Fibroblast of skin of right biceps (primary cell): ENCODE measurements around the gene ACBD4.
A peak's percentile ranks its signal among the peaks of the same experiment; 100 is the strongest.

Source experiments
- DNase-seq: peaks from one replicate; pipeline ENCODE4 v3.0.0-alpha.2; 2013

Gene ACBD4

GRCh38 chr17:45104907-45105624 is 30.4 kb upstream of the ACBD4 start:
- DNase-seq: no peak

GRCh38 chr17:45106096-45106495 is 29.4 kb upstream of the ACBD4 start:
- no peak for DNase-seq

GRCh38 chr17:45106582-45106981 is 28.9 kb upstream of the ACBD4 start:
- no peak for DNase-seq

- DNase-seq: no peak
Observed at GRCh38 chr17:45107293-45108010, 28.0 kb upstream of the ACBD4 start.

DNA sequence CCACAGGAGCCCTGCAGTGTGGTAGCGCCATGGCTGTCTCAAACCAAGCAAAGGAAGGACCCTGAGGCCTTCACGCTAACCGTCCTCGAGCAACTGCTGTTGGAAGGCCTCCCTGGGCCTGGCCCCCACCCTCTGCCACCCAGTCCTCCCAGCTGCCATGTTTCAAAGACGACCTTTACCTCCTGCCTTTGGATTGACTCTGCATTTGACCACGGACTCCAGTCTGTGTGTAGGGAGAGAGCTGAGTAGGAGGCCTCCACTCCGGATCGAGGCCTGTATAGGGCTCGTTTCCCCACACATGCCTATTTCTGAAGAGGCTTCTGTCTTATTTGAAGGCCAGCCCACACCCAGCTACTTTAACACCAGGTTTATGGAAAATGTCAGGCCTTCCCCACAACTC is 27.4 kb upstream of the ACBD4 start:
- no peak for DNase-seq

DNA sequence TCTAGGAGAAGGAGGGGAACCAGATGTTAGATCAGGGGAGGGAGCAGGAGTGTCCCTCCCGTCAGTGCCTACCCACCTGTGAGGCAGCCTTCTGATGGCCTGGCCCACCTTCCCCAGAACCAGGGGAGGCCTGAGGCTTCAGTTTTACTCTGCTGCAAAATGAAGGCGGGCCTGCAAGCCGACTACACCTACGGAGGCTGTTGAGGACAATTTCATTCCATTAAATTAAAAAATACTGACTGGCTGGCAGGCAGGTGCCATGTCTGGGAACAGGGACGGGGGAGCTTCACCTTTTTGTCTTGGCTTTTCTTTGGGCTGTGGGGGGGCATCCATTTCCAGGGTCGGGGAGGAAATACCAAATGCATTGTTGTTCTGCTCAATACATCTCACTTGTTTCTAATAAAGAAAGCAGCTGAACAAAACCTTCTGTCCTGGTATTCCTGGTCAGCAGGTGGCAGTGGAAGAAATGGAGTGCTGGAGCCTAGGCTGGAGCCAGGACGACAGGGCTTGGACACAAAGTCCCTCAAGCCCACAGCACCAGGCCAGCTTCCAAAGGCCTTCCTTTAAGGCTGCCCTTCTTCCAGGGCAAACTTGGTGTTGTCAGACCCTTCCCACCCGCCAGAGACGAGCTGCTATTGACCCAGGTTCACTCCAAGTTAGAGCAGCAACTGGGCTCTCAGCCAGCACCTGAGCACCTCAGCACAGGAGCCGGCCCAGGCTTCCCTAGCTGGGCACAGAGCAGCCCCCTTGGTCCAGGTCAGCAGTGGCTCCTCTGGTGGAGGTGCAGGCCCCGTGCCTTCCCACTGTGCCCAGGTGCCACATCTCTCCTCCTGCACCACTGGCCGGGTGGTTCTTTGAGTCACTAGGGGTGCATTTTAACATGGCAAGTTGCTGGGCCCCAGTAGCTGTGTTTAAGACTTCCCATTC is 26.6 kb upstream of the ACBD4 start:
- no peak for DNase-seq

DNA sequence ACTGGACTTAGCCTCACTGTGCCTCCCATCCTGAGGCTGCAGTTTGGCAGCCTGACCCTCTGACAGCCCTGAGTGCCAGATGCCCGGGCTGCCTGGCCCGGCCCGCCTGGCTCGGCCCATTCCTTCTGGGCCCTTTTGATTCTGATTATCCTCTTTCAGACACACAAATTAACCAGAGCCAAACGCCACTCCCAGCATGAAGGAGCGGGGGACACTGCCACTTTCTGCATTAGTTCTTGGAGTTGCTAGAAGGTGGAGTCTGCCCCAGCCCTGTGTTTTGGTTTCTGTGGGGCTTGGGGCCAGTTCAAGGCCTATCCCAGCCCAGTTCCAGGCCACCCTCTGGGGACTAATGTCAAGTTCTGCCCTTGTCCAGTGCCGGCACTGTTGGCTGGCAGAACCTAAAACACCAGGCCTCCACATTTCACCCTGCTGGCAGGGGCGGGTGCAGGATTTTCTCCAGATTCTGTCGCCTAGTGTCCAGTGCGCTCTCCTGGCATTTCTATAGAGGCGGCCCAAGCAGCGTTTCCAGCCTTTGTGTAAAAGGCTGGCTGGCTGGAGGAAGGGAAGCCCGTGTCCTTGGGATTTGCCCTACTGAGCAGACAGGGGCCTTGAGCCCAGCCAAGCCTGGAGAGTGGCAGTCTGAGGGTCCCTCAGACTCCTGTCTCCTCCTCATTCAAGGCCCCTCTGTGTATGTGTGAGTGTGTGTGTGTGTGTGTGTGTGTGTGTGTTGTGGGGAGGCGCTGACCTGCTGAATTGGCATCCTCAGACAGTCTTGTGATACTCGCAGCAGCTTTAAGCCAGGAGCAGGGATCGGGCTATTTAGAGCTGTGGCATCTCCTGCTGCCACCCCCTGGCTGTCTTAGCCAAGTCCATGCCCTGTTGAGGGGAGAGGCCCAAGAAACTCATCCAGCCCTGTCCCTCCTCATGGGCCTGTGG is 24.5 kb upstream of the ACBD4 start:
- no peak for DNase-seq

GRCh38 chr17:45111850-45112249 is 23.6 kb upstream of the ACBD4 start:
- DNase-seq: no peak

DNA sequence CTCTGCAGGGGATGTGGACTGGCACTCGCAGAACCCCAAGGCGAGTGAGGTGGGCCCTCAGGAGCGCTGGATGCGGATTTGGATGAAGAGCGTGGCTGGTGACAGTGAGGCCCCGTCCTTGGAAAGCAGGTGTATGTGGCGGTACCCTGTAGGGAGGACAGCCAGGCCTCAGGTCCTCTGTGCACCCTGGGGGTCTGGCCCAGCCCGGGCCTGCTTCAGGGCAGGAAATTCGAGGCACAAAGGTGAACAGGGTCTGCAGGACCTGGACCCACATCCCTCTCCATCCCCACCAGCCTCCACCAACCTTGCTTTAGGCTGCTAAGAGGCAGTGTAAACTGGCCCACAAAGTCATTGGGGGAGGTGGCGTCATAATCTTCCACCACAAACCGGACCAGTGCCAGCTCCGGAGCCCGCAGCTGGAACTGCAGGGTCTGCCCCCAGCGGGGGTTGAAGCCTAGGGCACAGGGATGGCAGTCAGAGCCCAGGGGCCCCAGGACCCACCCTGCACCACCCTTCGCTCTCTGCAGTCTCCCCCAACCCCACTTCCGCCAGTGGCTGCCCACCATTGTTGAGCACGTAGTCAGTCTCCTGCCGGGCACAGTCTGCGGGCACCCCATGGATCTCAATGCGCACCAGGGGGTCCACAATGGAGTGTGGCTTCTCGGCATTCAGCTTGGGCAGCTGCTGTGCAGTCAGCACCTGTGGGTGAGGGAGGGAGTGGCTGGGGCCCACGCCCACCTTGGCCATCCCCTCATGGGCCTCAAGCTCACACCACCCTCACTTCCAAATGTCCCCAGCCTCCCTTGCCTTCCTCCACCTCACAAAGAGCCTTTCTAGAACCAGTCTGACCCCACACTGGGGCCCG is 22.7 kb upstream of the ACBD4 start:
- DNase-seq: no peak

GRCh38 chr17:45113424-45113754 is 22.1 kb upstream of the ACBD4 start:
- DNase-seq: no peak

GRCh38 chr17:45114117-45114932 is 21.2 kb upstream of the ACBD4 start:
- DNase-seq: no peak

DNA sequence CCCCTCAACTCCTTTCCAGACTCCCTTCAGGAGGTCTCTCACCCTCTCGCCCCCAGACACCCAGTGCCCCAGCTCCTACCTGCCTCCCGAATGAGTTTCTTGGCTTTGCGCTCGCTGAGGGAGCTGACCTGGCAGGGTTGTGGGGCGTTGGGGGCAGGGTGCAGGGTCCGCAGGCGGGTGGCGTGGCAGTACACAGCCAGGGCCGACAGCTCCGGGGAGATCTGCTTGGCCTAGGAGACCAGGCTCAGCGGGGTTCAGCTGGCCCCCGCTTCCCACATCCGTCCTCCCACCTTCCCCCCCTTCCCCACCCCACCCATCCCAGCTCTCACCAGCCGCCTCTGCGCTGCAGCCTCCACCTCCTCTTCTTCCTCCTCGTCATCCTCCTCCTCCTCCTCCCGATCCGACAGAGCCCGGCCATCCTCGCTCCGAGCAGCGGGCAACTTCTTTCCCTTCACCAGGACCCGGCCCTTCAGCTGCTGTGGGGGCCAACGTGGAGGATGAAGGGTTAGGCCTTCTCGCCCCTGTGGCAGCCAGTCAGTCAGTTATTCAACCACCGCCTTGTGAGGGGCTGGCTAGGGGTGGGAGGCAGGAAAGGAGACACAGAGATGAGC is 20.4 kb upstream of the ACBD4 start:
- no peak for DNase-seq

- DNase-seq: peak; percentile 59
Observed at GRCh38 chr17:45115871-45116270, 19.6 kb upstream of the ACBD4 start.

GRCh38 chr17:45116434-45117016 is 19.0 kb upstream of the ACBD4 start:
- no peak for DNase-seq

GRCh38 chr17:45117334-45117733 is 18.2 kb upstream of the ACBD4 start:
- no peak for DNase-seq

DNA sequence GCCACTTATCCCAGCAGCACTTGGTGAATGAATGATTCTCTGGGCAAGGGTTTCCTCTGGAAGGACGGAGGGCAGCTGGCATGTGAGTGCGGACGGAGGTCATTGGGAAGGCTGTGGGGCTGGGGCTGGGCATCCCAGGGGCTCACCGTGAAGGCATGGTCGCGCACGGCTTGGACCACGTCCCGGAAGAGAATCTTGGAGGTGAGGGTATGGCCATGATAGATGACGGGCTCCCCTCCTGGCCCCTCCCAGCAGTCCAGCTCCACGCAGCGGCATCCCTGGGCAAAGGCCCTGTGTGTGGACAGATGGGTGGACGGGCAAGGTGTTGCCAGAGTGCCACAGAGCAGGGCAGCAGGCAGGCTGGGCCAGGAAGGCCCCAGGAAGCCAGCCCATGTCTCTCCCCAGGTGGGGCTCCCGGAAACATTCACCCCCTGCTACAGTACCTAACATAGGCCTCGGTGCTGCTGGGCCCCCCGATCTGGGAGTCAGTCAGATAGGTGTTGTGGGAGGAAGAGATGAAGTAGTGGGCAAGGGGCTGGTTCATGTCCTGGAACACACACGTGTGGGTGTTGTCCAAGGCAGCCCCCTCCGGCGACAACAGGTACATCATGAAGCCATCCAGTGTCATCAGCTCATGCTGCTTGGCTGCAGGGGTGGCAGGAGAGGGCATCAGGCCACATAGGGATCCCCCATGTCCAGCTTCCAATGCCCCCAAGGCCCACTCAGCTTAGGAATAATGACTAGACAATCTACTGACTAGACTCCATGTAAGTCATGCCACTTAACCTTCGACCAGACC is 17.4 kb upstream of the ACBD4 start:
- no peak for DNase-seq

- DNase-seq: no peak
Observed at GRCh38 chr17:45118691-45119090, 16.8 kb upstream of the ACBD4 start.

- no peak for DNase-seq
Observed at GRCh38 chr17:45119964-45120363, 15.5 kb upstream of the ACBD4 start.

- no peak for DNase-seq
Observed at GRCh38 chr17:45120558-45120957, 14.9 kb upstream of the ACBD4 start.
